Sciatic nerve (tissue), 2 donors: Measurements from ENCODE around the gene SEC23B. TPM values are rescaled to one million over a fixed set of nuclear protein-coding genes. Genes with fewer than 3 reads are reported as not detected.

ENCODE experiments used
- ATAC-seq: fragments of 200-7000 bp; cut with Tn5 transposase; one replicate; pipeline ENCODE4 v1.9.1; 2020; ENCODE audit warnings: mild to moderate bottlenecking, moderate library complexity
- DNase-seq: peaks from one replicate; pipeline ENCODE4 v3.0.0-alpha.2; 2020; ENCODE audit warnings: low spot score
- intact Hi-C: fragments of 100-400 bp; cut with DNase I; formaldehyde crosslinking; loops from one replicate; pipeline ENCODE4 v1.14.2; 2022
- microRNA-seq: library from miRNA; unstranded; fragments of <30 nt; microRNA quantifications from one replicate; pipeline ENCODE4 v1.2.0, GENCODE V29; 2020
- total RNA-seq: library from RNA; stranded (reverse); fragmentation: NEBNext Ultra II Directional; extraction: Animal tissue kit (Norgen Biotek cat#: 25700); gene quantifications from one replicate; pipeline ENCODE4 v1.2.1, GENCODE V29; 2021
- donor health status: DM: no; HTN: no; CAD: no.
- donor health status: DM: no; HTN: no; CAD: no.

Gene SEC23B
- total RNA-seq, 1 donor from 2014 or later, result 35.4 TPM

- DNase-seq (no peak), ATAC-seq (no peak)
- intact Hi-C loops, result no loop called here
These were observed 63.8 kb downstream of the SEC23B start for GRCh38 chr20:18571578-18571977.

DNA sequence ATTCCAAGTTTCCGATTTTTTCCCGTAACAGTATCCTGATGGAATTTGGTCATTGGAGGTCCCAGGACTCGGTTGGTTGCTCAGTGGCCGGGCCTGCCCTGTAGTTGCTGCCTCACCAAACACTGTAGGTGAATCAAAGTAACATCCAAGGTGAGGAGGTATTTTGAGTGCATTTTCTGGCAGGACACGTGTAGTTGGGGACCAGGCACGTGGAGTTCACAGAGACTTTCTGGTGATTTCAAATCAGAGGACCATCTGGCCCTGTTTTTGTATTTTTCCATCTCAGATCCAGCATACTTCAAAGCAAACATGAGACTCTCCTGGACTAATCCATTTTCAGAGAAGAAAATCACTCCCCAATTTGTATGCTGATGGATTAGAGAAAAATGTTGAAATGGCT is 70.2 kb downstream of the SEC23B start:
- no peak for DNase-seq
- intact Hi-C loops, result no loop called here
- no peak for ATAC-seq

DNA sequence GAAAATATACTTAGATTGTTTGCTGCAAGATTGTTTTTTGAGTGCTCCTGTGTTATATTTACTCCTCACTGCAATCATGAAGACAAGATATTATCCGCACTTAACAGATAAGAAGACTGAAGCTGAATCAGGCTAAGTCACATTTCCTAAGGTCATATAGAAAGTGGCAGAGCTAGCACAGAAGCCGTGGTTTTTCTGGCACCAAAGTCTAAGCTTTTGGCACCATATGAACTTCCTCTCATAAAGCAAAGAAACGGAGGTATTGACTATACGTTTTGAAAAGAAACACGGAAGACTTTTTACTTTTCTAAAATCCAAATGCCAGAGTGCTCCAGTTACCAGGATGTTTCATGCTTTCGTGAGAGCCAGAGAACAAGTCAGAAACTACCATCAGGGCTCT is 70.8 kb downstream of the SEC23B start:
- intact Hi-C loops, result no loop called here
- no peak for ATAC-seq
- DNase-seq, result no peak

- DNase-seq, result no peak
- ATAC-seq, result no peak
- intact Hi-C loops, result no loop called here
These were observed 72.3 kb downstream of the SEC23B start for GRCh38 chr20:18580012-18580411.

DNA sequence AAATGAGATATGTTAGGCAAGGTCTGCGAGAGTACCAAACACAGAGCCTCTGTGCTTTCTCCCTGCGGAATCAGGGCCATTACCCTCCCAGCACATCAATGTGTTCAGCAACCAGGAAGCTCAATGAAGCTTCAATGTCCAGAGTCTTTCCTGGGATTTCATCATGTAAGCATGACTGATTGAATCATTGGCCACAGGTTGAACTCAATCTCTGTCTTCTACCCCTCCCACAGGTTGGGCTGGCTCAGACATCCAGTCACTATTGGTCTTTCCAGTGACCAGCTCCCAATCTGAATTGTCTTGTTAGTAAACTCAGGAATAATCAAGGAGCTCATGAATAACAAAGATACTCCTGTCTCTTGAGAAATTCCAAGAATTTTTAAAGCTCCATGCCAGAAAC is 77.4 kb downstream of the SEC23B start:
- DNase-seq, result no peak
- intact Hi-C loops, result no loop called here

DNA sequence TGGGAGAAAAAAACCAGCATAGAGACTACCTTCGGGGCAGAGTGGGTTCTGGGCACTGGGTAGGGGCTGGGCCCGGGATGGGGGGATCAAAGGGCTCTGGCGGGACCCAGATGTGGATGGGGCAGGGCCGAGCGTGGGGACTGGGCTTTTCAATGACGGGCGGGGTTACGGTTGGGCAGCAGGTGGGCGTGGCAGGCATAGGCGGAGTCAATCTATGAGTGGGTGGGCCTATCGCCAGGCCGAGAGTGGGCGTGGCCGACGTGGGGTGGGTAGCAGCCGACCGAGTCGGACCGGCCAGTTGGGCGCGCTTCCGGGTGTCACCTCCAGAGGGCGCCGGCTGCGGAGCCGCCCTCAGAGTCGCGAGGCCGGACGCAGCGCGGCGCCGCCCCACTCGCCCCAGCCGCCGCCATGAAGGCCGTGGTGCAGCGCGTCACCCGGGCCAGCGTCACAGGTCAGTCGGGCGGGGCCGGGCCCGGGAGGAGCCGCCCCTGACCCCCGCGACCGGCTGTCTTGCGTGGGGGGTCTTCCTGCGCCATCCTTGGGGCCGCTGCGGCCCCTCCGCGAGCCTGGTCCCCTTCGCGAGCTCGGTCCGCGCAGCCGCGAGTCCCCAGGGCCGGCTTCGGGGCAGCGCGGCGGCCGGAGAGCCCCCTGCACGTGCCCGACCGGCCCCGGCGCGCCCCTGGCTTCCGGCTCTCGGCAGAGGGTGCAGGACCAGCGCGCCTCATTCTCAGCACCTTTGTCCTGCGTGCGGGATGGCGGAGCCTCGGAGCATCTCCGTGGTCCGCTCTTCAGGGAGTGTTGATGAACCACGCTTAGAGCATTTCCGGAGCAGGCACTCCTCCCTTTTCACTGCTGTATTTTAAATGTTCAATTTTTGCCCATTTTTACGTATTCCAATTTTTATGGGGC is 80.2 kb downstream of the SEC23B start, which contains the start of gene DTD1:
TSS of gene DTD1 (plus strand) at position 390 of the 909 bp plus-strand sequence. CDS start at position 409, 19 bp downstream.
- ATAC-seq (peak; percentile 98), DNase-seq (peak; percentile 97)
- intact Hi-C loops, result no loop called here

More for the DNA sequence above, 77.4 kb downstream of the SEC23B start:
- ATAC-seq, result no peak

DNA sequence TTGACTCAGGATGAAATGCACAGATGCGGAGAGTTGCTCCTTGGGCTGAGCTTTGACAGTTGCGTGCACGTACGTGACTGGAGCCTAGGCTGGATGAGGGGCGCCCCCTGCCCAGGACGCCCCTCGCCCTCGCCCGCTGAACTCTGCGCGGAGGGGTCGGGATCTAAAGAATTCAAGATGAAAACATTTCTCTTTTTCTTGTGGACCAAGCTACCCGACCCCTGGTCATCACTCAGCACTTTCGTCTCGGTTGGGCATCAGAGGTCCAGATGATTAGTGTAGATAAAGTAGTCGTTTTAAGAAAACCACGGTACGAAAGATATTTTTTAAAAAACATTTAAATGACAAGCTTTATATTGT is 80.8 kb downstream of the SEC23B start:
- ATAC-seq, result no peak
- no peak for DNase-seq
- intact Hi-C loops, result no loop called here

DNA sequence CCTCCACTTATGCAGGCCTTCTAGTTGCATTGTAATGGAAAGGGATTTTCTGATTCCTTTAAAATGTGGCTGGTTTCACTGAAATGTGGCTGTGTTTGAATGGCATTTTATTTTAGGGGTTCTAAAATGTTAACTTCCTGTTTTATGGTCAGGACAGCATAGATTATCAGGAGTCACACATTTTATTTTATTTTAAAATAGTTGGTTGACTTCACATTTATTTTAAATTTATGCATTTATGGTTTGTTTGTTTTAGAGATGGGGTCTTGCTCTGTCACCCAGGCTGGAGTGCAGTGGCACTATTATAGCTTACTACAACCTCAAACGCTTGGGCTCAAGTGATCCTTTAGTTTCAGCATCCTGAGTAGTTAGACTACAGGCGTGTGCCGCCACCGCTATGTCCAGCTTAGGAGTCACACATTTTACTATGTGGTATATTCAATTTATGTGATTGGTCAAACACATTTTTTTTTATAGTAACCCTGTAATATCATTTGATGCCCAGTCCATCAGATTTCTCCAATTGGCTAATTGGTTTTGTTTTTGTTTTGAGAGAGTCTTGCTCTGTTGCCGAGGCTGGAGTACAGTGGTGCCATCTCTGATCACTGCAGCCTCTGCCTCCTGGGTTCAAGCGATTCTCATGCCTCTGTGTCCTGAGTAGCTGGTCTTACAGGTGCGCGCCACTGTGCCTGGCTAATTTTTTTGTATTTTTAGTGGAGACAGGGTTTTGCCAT is 82.4 kb downstream of the SEC23B start:
- DNase-seq (no peak), ATAC-seq (no peak)
- intact Hi-C loops, result no loop called here

GRCh38 chr20:18596270-18596669 is 88.5 kb downstream of the SEC23B start:
- ATAC-seq (no peak), DNase-seq (no peak)
- intact Hi-C loops, result no loop called here

- intact Hi-C loops, result no loop called here
- no peak for ATAC-seq
- no peak for DNase-seq
These were observed 102.0 kb downstream of the SEC23B start for GRCh38 chr20:18609741-18610140.

Small RNA genes lying within 50 kb of the gene (microRNA-seq; reads per million reads assigned to microRNA genes)
- gene MIR3192, result not detected

Other genes with a start within 250 kb of the SEC23B start
- 16.7 TPM for gene ZNF133, start 219.4 kb upstream of the SEC23B start, total RNA-seq
- gene DZANK1, start 40.9 kb upstream of the SEC23B start, total RNA-seq, result 3.5 TPM
- 7.7 TPM for gene POLR3F, start 40.5 kb upstream of the SEC23B start, total RNA-seq
- 12.2 TPM for gene RBBP9, start 10.7 kb upstream of the SEC23B start, total RNA-seq
- 53.0 TPM for gene SMIM26, start 59.5 kb downstream of the SEC23B start, total RNA-seq
- gene DTD1, start 80.1 kb downstream of the SEC23B start, total RNA-seq, result 31.6 TPM